Measurements from ENCODE around the gene ADAMTS8. TPM values are rescaled to one million over a fixed set of nuclear protein-coding genes. Genes with fewer than 3 reads are reported as not detected.

ADAMTS8 gene
- total RNA-seq, 5 donors from 2014 or later (not counting 1 experiment from before 2014, with no cell fraction given): 0.06 to 0.12 (median 0.07) TPM; not detected in 2

GRCh38 chr11:130474637-130475400, 46.4 kb upstream of the ADAMTS8 start:
- no peaks in the 10 kb centered on the region for H3K36me3 ChIP-seq (ENCODE audit: control insufficient read depth in 2 of 2, extremely low read depth in 1 of 2, insufficient read depth in 1 of 2, low read length in 1 of 2)
- DNase-seq (no peak), ATAC-seq (replicated peaks in 1 of 4) (no peak)
- CTCF ChIA-PET: no interaction called here
- H3K4me3 ChIP-seq (ENCODE audit: control insufficient read depth in 1 of 2, extremely low read depth in 1 of 2, low read length in 1 of 2): no peak overlapping the region
- Mint-ChIP-seq H3K9me3 (no peaks in the 10 kb centered on the region), H3K36me3 (no peaks in the 10 kb centered on the region), H3K27ac (no peak overlapping the region), H3K4me1 (peaks cover 0 to 2% (median 0%) of the 10 kb centered on the region in 3 donors), H3K4me3 (no peak overlapping the region), H3K27me3 (no peaks in the 10 kb centered on the region)
- 78% methylated on average over 8 of the region's 12 CpGs for WGBS (ENCODE audit: insufficient coverage)
- H3K27me3 ChIP-seq (replicated peaks in 1 of 2; ENCODE audit: control insufficient read depth in 2 of 2, extremely low read depth in 1 of 2, insufficient read depth in 2 of 2, low read length in 1 of 2): peaks cover 0 to 13% of the 10 kb centered on the region in 2 experiments
- H3K9me3 ChIP-seq: no peaks in the 10 kb centered on the region
- no peaks in the 10 kb centered on the region for H3K4me1 ChIP-seq (ENCODE audit: control insufficient read depth in 1 of 2, extremely low read depth in 1 of 2, insufficient read depth in 2 of 2, low read length in 2 of 2)
- H3K27ac ChIP-seq (ENCODE audit: low read length): no peak overlapping the region
- POLR2A ChIA-PET: no interaction called here

GRCh38 chr11:130473795-130474377, 45.5 kb upstream of the ADAMTS8 start:
- Mint-ChIP-seq H3K9me3 (no peaks in the 10 kb centered on the region), H3K27me3 (no peaks in the 10 kb centered on the region), H3K27ac (no peak overlapping the region), H3K4me1 (peaks cover 0 to 2% (median 0%) of the 10 kb centered on the region in 3 donors), H3K4me3 (no peak overlapping the region), H3K36me3 (no peaks in the 10 kb centered on the region)
- 88% methylated on average over 14 of the region's 21 CpGs for WGBS (ENCODE audit: insufficient coverage)
- DNase-seq (no peak), ATAC-seq (replicated peaks in 1 of 4) (no peak)
- POLR2A ChIA-PET: no interaction called here
- CTCF ChIA-PET: no interaction called here
- H3K4me1 ChIP-seq (ENCODE audit: control insufficient read depth in 1 of 2, extremely low read depth in 1 of 2, insufficient read depth in 2 of 2, low read length in 2 of 2): no peaks in the 10 kb centered on the region
- peaks cover 0 to 13% of the 10 kb centered on the region in 2 experiments for H3K27me3 ChIP-seq (replicated peaks in 1 of 2; ENCODE audit: control insufficient read depth in 2 of 2, extremely low read depth in 1 of 2, insufficient read depth in 2 of 2, low read length in 1 of 2)
- no peak overlapping the region for H3K4me3 ChIP-seq (ENCODE audit: control insufficient read depth in 1 of 2, extremely low read depth in 1 of 2, low read length in 1 of 2)
- no peak overlapping the region for H3K27ac ChIP-seq (ENCODE audit: low read length)
- no peaks in the 10 kb centered on the region for H3K36me3 ChIP-seq (ENCODE audit: control insufficient read depth in 2 of 2, extremely low read depth in 1 of 2, insufficient read depth in 1 of 2, low read length in 1 of 2)
- H3K9me3 ChIP-seq: no peaks in the 10 kb centered on the region

- DNase-seq (no peak), ATAC-seq (replicated peaks in 1 of 4) (no peak)
- Histone ChIP-seq H3K27me3 (replicated peaks in 1 of 2; ENCODE audit: control insufficient read depth in 2 of 2, extremely low read depth in 1 of 2, insufficient read depth in 2 of 2, low read length in 1 of 2) (peaks cover 0 to 10% of the 10 kb centered on the region in 2 experiments), H3K27ac (ENCODE audit: low read length) (no peak overlapping the region), H3K36me3 (ENCODE audit: control insufficient read depth in 2 of 2, extremely low read depth in 1 of 2, insufficient read depth in 1 of 2, low read length in 1 of 2) (no peaks in the 10 kb centered on the region), H3K9me3 (no peaks in the 10 kb centered on the region), H3K4me1 (ENCODE audit: control insufficient read depth in 1 of 2, extremely low read depth in 1 of 2, insufficient read depth in 2 of 2, low read length in 2 of 2) (no peaks in the 10 kb centered on the region), H3K4me3 (ENCODE audit: control insufficient read depth in 1 of 2, extremely low read depth in 1 of 2, low read length in 1 of 2) (no peak overlapping the region)
- Mint-ChIP-seq H3K36me3 (no peaks in the 10 kb centered on the region), H3K4me3 (no peak overlapping the region), H3K27ac (no peak overlapping the region), H3K9me3 (no peaks in the 10 kb centered on the region), H3K4me1 (peaks cover 0 to 2% (median 0%) of the 10 kb centered on the region in 3 donors), H3K27me3 (no peaks in the 10 kb centered on the region)
- ChIA-PET POLR2A (no interaction called here), CTCF (no interaction called here)
- 94% methylated on average over 46 of the region's 52 CpGs for WGBS (ENCODE audit: insufficient coverage)
Measured at GRCh38 chr11:130473056-130473794, 44.8 kb upstream of the ADAMTS8 start.

- CTCF ChIA-PET: no interaction called here
- POLR2A ChIA-PET: no interaction called here
Measured at GRCh38 chr11:130472434-130472961, 44.1 kb upstream of the ADAMTS8 start.

GRCh38 chr11:130471731-130472433, 43.5 kb upstream of the ADAMTS8 start:
- Histone ChIP-seq H3K4me1 (ENCODE audit: control insufficient read depth in 1 of 2, extremely low read depth in 1 of 2, insufficient read depth in 2 of 2, low read length in 2 of 2) (no peaks in the 10 kb centered on the region), H3K27ac (ENCODE audit: low read length) (no peak overlapping the region), H3K9me3 (no peaks in the 10 kb centered on the region), H3K27me3 (replicated peaks in 1 of 2; ENCODE audit: control insufficient read depth in 2 of 2, extremely low read depth in 1 of 2, insufficient read depth in 2 of 2, low read length in 1 of 2) (peaks cover 0 to 7% of the 10 kb centered on the region in 2 experiments), H3K4me3 (ENCODE audit: control insufficient read depth in 1 of 2, extremely low read depth in 1 of 2, low read length in 1 of 2) (no peak overlapping the region), H3K36me3 (ENCODE audit: control insufficient read depth in 2 of 2, extremely low read depth in 1 of 2, insufficient read depth in 1 of 2, low read length in 1 of 2) (no peaks in the 10 kb centered on the region)
- Mint-ChIP-seq H3K9me3 (no peaks in the 10 kb centered on the region), H3K36me3 (no peaks in the 10 kb centered on the region), H3K4me3 (no peak overlapping the region), H3K27ac (no peak overlapping the region), H3K4me1 (peaks cover 0 to 2% (median 0%) of the 10 kb centered on the region in 3 donors), H3K27me3 (no peaks in the 10 kb centered on the region)
- ChIA-PET CTCF (no interaction called here), POLR2A (no interaction called here)
- ATAC-seq (replicated peaks in 1 of 4): no peak
- WGBS (ENCODE audit: insufficient coverage): 76% methylated on average over 11 of the region's 11 CpGs
- DNase-seq: no peak

More at GRCh38 chr11:130472434-130472961, 44.1 kb upstream of the ADAMTS8 start:
- H3K9me3 ChIP-seq: no peaks in the 10 kb centered on the region
- no peak overlapping the region for H3K27ac Mint-ChIP-seq
- peaks cover 0 to 9% of the 10 kb centered on the region in 2 experiments for H3K27me3 ChIP-seq (replicated peaks in 1 of 2; ENCODE audit: control insufficient read depth in 2 of 2, extremely low read depth in 1 of 2, insufficient read depth in 2 of 2, low read length in 1 of 2)
- ATAC-seq (replicated peaks in 1 of 4): no peak
- H3K4me3 ChIP-seq (ENCODE audit: control insufficient read depth in 1 of 2, extremely low read depth in 1 of 2, low read length in 1 of 2): no peak overlapping the region
- no peaks in the 10 kb centered on the region for H3K4me1 ChIP-seq (ENCODE audit: control insufficient read depth in 1 of 2, extremely low read depth in 1 of 2, insufficient read depth in 2 of 2, low read length in 2 of 2)
- H3K27ac ChIP-seq (ENCODE audit: low read length): no peak overlapping the region
- H3K4me1 Mint-ChIP-seq: peaks cover 0 to 2% (median 0%) of the 10 kb centered on the region in 3 donors
- no peaks in the 10 kb centered on the region for H3K9me3 Mint-ChIP-seq
- no peak overlapping the region for H3K4me3 Mint-ChIP-seq
- WGBS (ENCODE audit: insufficient coverage): 95% methylated on average over 3 of the region's 7 CpGs
- no peaks in the 10 kb centered on the region for H3K36me3 Mint-ChIP-seq
- H3K27me3 Mint-ChIP-seq: no peaks in the 10 kb centered on the region
- DNase-seq: no peak
- H3K36me3 ChIP-seq (ENCODE audit: control insufficient read depth in 2 of 2, extremely low read depth in 1 of 2, insufficient read depth in 1 of 2, low read length in 1 of 2): no peaks in the 10 kb centered on the region
